Ramos (cell line): ENCODE results near the gene PPP4C.
"Not testable (repeated sequence)": the region's sequence is repeated elsewhere in the genome, so short reads cannot be mapped to it uniquely, and the experiment has no call there.

Experiments used
- in situ Hi-C: fragments of 300-500 bp; cut with MboI; formaldehyde crosslinking; loops from one replicate; pipeline ENCODE4 v1.14.3; 2022; ENCODE audit warnings: low sequenced_read_pairs; ENCODE audit not compliant: unreplicated experiment

The PPP4C gene

DNA sequence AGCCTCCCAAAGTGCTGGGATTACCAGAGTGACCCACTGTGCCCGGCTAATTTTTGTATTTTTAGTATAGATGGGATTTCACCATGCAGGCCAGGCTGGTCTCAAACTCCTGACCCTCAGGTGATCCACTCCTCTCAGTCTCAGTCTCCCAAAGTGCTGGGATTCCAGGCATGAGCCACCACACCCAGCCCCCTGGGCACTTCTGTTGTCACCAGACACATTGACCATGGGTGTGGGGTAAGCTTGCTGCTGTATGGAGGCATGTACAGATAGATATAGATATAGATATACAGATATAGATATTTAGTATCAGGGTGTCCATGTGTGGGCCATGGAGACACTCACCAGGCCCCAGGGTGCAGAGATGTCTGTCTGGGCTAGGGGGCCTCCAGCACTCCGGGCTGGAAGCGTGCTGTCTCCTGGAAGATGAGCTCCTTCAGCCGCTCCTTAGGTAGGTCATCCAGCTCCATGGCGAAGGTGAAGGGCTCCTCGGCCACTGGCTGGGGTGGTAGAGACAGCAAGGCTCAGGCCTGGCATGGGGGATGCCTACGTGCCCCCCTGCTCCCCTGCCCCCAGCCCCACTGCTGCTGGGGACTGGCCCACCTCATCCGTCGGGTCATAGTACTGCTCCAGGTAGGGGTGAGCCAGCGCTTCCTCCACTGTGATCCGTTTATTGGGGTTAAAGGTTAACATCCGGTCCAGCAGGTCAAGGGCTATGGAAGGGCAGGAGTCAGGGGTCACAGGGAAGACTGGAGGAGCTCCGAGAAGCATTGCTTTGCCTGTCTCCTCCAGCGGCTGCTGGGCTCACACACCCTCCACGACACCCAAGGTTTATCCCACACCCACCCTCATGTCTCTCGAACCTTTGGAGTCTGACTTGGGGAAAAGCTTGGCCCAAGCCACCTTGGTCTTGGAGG lies 40.8 kb downstream of the PPP4C start:
- in situ Hi-C loops = no loop called here

DNA sequence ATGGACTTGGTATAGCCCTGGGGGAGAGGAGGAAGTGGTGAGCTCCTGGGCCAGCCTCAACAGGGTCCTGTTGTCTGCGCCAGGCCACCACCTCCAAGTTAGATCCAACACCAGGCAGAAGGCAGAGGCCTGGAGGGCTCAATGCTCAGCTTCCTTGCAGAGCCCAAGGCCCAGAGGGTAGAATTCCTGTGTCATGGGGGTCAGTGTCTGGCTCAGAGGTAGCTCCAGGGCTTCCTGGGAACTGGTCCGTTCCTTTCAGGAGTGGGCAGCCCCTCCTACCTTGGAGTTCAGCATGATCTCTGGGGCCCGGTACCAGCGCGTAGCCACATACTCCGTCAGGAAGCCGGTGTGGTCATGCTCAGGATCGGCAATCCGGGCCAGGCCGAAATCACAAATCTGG lies 42.0 kb downstream of the PPP4C start:
- in situ Hi-C loops = no loop called here

DNA sequence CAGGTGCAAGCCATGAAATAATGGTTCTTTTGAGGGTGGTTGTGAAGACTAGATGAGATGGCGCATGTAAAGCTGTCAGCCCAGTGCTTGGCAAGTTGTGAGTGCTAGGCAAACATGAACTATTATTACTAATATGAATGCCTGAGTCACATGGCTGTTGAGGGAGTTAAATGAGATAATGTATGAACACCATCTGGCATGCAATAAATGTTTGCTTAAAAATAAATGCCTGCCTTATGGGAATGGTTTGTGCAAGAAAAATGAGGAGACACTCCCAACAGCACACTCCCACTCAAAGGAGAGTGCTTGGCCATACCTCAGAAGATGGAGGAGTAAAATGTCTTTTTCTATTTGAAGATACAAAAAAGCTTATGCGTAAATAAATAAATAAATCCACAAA lies 43.6 kb downstream of the PPP4C start:
- in situ Hi-C loops = no loop called here

DNA sequence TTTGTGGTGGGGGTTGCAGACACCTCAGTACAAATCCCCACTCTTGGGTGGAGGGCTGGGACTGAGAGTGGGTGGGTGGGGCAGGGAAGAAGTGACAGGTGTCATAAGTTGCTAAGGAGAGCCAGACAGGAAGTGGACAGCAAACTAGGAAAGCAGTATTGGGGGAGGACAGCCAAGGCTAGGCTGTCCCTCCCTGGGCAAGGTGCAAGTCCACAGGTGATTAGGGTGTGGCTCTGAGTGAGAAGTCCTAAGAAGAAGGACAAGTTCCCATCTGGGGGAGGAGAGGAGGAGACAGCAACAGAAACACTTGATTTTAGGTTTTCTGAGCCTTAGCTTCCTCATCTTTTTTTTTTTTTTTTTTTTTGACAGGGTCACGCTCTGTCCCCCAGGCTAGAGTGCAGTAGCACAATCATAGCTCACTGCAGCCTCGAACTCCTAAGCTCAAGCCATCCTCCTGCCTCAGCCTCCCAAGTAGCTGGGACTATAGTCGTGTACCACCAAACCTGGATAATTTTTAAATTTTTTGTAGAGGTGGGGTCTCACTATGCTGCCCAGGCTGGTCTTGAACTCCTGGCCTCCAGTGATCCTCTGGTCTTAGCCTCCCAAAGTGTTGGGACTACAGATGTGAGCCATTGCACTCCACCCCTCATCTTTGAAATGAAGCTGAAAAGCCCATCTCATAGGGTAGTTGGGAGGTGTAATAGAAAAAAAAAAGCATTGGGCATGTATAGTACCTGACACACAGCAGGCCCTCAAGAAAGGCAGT lies 44.7 kb downstream of the PPP4C start:
- in situ Hi-C loops = no loop called here

DNA sequence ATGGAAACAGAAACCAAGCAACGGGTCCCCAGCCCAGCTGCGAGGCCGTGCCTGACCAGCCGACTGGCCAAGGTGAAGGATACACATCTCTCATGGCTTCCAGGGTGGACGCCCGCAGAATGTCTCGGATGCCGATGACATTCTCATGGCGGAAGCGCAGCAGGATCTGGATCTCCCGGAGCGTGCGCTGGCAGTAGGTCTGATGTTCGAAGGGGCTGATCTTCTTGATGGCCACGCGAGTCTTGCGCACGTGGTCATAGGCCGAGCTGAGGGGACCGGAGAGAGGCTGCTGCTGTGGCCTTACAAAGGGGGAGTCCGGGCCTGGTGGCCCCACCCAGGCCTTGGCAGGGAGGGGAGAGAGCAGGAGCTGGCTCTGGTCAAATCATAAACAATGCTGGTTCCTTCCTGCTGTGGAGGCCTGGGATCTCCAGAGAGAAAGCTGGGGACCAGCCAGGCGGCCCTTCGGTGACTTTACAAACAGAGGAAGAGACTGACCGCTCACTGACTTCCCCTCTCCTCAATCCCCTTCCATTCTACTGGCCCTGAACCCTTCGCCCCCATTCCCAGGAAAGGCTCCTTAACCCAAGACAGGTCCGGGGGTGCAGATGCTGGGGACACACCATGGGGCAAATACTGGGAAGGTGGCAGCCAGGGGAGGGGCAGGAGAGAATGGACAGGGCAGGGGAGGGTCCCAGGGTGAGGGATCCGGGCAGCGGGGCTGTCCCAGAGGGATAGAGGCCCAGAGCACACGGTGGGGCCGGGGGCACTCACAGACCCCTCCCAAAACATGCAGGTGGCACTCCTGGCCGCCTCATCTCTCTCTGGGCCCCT lies 46.2 kb downstream of the PPP4C start:
- in situ Hi-C loops = no loop called here

DNA sequence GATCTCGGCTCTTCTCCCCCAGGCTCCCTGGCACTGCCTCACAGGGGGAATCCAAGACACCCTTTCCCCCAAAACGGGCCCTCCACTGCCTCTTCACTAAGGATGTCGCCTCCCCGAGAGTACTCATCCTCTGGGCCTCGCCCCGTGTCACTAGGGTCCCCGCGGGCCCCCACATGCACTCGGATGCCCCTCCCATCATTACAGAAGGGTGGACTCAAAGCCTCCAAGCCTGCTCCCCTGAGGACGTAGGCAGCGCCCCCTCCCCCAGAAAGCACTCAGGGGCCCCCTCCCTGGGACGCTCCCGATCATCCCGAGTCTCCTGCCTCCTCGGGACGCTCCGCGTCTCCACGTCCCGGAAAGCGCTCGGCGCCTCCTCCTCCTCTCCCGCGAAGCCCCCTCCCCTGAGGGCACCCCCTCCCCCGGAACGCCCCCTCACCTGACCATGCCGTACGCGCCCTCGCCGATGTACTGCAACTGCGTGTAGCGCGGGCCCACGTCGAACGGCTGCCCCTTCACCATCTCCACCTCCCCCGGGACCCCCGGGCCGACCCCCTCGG lies 46.9 kb downstream of the PPP4C start:
- in situ Hi-C loops = no loop called here

DNA sequence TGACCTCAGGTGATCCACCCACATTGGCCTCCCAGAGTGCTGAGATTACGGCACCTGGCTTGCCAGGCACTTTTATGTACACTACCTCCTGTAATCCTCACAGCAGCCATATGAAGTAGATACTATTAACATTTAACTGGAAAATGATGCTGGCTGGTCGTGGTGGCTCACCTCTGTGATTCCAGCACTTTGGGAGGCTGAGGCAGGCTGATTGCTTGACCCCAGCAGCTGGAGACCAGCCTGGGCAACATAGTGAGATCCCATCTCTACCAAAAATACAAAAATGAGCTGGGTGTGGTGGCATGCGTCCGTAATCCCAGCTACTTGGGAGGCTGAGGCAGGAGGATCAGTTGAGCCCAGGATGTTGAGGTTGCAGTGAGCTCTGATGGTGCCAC lies 49.2 kb downstream of the PPP4C start:
- in situ Hi-C loops = no loop called here

DNA sequence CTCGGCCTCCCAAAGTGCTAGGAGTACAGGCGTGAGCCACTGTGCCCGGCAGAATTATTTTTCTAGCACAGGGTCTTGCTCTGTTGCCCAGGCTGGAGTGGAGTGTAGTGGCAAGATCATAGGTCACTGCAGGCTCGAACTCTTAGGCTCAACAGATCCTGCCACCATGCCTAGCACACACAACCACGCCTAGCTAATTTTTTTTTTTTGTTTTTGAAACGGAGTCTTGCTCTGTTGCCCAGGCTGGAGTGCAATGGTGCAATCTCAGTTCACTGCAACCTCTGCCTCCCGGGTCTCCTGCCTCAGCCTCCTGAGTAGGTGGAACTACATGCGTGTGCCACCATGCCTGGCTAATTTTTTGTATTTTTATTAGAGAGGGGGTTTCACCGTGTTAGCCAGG lies 49.9 kb downstream of the PPP4C start:
- in situ Hi-C loops = not testable (repeated sequence)

DNA sequence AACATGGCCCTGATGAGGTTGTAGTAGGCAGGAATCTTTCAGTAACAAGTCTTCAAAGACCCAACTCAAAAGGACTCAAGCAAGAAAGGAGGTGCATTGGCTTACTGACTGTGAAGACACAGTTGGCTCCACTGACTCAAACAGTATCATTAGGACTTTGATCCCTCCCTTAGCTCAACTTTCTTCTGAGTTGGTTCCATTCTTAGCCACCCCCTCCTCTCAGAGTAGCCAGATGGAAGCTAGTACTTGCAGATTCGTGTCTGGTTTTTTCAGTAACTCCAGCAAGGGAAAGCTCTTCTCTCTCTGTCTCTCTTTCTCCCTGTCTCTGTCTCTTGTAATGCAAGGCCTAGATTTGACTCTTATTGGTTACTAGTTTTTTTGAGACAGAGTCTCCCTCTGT lies 52.2 kb downstream of the PPP4C start:
- in situ Hi-C loops = no loop called here

DNA sequence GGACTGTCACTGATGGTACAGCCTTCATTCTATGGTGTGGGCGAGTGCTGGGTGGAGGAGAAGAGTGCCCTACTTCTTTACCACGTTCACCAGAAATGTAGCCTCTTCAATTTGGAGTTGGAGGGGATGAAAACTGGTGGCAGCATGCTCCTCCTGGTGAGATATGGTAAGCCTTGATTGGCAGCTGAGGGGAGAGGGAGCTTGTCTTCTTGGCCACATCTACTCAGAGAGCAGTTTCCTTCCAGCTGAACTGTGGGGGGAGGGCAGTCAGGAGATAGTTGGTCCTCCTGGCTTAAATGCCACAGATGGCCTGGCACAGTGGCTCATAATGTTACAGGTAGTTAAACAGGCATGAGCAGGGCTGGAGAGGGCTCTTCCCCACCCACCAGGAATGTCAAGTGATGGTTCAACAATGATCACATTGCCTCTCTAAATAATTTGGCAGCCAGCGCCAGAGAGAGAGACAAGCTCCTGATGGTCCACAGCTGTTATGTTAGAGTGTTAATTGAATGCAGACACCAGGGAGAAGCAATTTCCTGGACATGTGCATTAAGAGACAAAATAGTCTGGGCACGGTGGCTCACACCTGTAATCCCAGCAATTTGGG lies 56.2 kb downstream of the PPP4C start:
- in situ Hi-C loops = loop anchor here (10.0 kb wide), 1 partner anchor 47 kb away; no protein-coding TSS in a partner anchor

DNA sequence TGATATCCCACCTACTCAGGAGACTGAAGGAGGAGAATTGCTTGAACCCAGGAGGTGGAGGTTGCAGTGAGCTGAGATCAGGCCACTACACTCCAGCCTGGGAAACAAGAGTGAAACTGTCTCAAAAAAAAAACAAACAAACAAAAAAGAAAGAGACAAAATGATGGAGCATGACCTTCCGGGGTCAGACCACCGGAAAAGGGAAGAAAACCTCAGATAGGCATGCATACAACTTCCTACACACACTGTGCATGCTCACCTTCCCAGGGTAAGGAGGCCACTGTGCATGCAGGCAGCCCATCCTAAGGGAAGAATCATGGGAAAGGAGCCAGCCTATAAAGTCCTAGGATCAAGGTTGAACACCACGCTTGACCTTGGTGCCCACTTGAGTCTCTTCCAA lies 56.8 kb downstream of the PPP4C start:
- in situ Hi-C loops = loop anchor here (10.0 kb wide), 1 partner anchor 48 kb away; no protein-coding TSS in a partner anchor
